ENCODE measurements around the gene PLXNB3. TPM values are rescaled to one million over a fixed set of nuclear protein-coding genes. Genes with fewer than 3 reads are reported as not detected.

The PLXNB3 gene
- total and polyA plus RNA-seq, 2 donors (not counting 1 experiment from before 2014, with no cell fraction given) = 0.25 TPM; not detected in 1

- Histone ChIP-seq H3K27ac (ENCODE audit: low read length in 2 of 2) (no peak overlapping the region), H4K20me1 (ENCODE audit: control insufficient read depth, insufficient read depth, low read length, poor library complexity, severe bottlenecking) (no peaks in the 10 kb centered on the region), H3K79me2 (ENCODE audit: control insufficient read depth, insufficient read depth, low read length) (no peaks in the 10 kb centered on the region), H3K9me3 (ENCODE audit: control extremely low read depth in 1 of 3, control insufficient read depth in 2 of 3, insufficient read depth in 1 of 3, low read length in 2 of 3) (no peaks in the 10 kb centered on the region), H2AFZ (ENCODE audit: insufficient read depth, low read depth, low read length, poor library complexity, severe bottlenecking) (no peak overlapping the region), H3K9ac (ENCODE audit: low read length) (no peak overlapping the region), H3K4me2 (replicated peaks; ENCODE audit: low read depth, low read length, poor library complexity, severe bottlenecking) (no peak overlapping the region), H3K4me1 (ENCODE audit: control insufficient read depth in 2 of 2, insufficient read depth in 2 of 2, low read length in 2 of 2) (peaks cover 4 to 19% of the 10 kb centered on the region in 2 donors), H3K36me3 (replicated peaks in 1 of 2; ENCODE audit: control extremely low read depth in 1 of 2, control insufficient read depth in 1 of 2, extremely low read depth in 1 of 2, insufficient read depth in 2 of 2, low read length in 1 of 2) (no peaks in the 10 kb centered on the region), H3K4me3 (ENCODE audit: control extremely low read depth in 1 of 5, extremely low read depth in 1 of 5, insufficient read depth in 1 of 5, low read depth in 2 of 5, low read length in 4 of 5) (no peak overlapping the region), H3K27me3 (replicated peaks in 1 of 4; ENCODE audit: control extremely low read depth in 1 of 4, control insufficient read depth in 3 of 4, insufficient read depth in 4 of 4, low read length in 3 of 4) (peaks cover 0 to 26% (median 4%) of the 10 kb centered on the region in 4 experiments)
- H3K27me3 Mint-ChIP-seq = peaks cover 23% of the 10 kb centered on the region
- no peak overlapping the region for H3K27ac Mint-ChIP-seq
- TF ChIP-seq, protein P1, sequence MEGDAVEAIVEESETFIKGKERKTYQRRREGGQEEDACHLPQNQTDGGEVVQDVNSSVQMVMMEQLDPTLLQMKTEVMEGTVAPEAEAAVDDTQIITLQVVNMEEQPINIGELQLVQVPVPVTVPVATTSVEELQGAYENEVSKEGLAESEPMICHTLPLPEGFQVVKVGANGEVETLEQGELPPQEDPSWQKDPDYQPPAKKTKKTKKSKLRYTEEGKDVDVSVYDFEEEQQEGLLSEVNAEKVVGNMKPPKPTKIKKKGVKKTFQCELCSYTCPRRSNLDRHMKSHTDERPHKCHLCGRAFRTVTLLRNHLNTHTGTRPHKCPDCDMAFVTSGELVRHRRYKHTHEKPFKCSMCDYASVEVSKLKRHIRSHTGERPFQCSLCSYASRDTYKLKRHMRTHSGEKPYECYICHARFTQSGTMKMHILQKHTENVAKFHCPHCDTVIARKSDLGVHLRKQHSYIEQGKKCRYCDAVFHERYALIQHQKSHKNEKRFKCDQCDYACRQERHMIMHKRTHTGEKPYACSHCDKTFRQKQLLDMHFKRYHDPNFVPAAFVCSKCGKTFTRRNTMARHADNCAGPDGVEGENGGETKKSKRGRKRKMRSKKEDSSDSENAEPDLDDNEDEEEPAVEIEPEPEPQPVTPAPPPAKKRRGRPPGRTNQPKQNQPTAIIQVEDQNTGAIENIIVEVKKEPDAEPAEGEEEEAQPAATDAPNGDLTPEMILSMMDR (IDR thresholded peaks at IDR 0.05) = no peak
- ChIA-PET CTCF (no interaction called here), POLR2A (no interaction called here)
- intact Hi-C loops (cut with micrococcal nuclease) = no loop called here
- DNase-seq (no peak), ATAC-seq (ENCODE audit: low read depth) (no peak)
- no peaks in the 10 kb centered on the region for H3K9me3 Mint-ChIP-seq (ENCODE audit: insufficient read depth)
- peaks cover 13% of the 10 kb centered on the region for H3K4me1 Mint-ChIP-seq
- WGBS (ENCODE audit: insufficient coverage) = 44% methylated on average over 14 of the region's 19 CpGs
- no peak overlapping the region for H3K4me3 Mint-ChIP-seq
Measured at GRCh38 chrX:153814591-153815315, 50.7 kb downstream of the PLXNB3 start.

- Histone ChIP-seq H3K9ac (ENCODE audit: low read length) (no peak overlapping the region), H3K27ac (ENCODE audit: low read length in 2 of 2) (no peak overlapping the region), H3K4me3 (ENCODE audit: control extremely low read depth in 1 of 5, extremely low read depth in 1 of 5, insufficient read depth in 1 of 5, low read depth in 2 of 5, low read length in 4 of 5) (no peak overlapping the region), H3K9me3 (ENCODE audit: control extremely low read depth in 1 of 3, control insufficient read depth in 2 of 3, insufficient read depth in 1 of 3, low read length in 2 of 3) (no peaks in the 10 kb centered on the region), H3K79me2 (ENCODE audit: control insufficient read depth, insufficient read depth, low read length) (no peaks in the 10 kb centered on the region), H3K27me3 (replicated peaks in 1 of 4; ENCODE audit: control extremely low read depth in 1 of 4, control insufficient read depth in 3 of 4, insufficient read depth in 4 of 4, low read length in 3 of 4) (peaks cover 0 to 35% (median 4%) of the 10 kb centered on the region in 4 experiments), H4K20me1 (ENCODE audit: control insufficient read depth, insufficient read depth, low read length, poor library complexity, severe bottlenecking) (no peaks in the 10 kb centered on the region), H3K36me3 (replicated peaks in 1 of 2; ENCODE audit: control extremely low read depth in 1 of 2, control insufficient read depth in 1 of 2, extremely low read depth in 1 of 2, insufficient read depth in 2 of 2, low read length in 1 of 2) (no peaks in the 10 kb centered on the region), H3K4me2 (replicated peaks; ENCODE audit: low read depth, low read length, poor library complexity, severe bottlenecking) (no peak overlapping the region), H2AFZ (ENCODE audit: insufficient read depth, low read depth, low read length, poor library complexity, severe bottlenecking) (no peak overlapping the region), H3K4me1 (ENCODE audit: control insufficient read depth in 2 of 2, insufficient read depth in 2 of 2, low read length in 2 of 2) (peaks cover 4 to 23% of the 10 kb centered on the region in 2 donors)
- H3K9me3 Mint-ChIP-seq (ENCODE audit: insufficient read depth) = no peaks in the 10 kb centered on the region
- TF ChIP-seq, protein P1 (IDR thresholded peaks at IDR 0.05) = peak; percentile 9
- TF ChIP-seq EZH2 (IDR thresholded peaks at IDR 0.05; ENCODE audit: borderline replicate concordance, insufficient read depth, low read depth, low read length, poor library complexity, severe bottlenecking) = no peak
- no peak overlapping the region for H3K4me3 Mint-ChIP-seq
- H3K27me3 Mint-ChIP-seq = peaks cover 18% of the 10 kb centered on the region
- CTCF ChIA-PET = no interaction called here
- 59% methylated on average over 8 of the region's 25 CpGs for WGBS (ENCODE audit: insufficient coverage)
- intact Hi-C loops (cut with micrococcal nuclease) = no loop called here
- POLR2A ChIA-PET = no interaction called here
- peaks cover 13% of the 10 kb centered on the region for H3K4me1 Mint-ChIP-seq
- ATAC-seq (ENCODE audit: low read depth) = no peak
- H3K27ac Mint-ChIP-seq = no peak overlapping the region
- no peak for DNase-seq
Measured at GRCh38 chrX:153816831-153817690, 53.0 kb downstream of the PLXNB3 start.

Data from B cell (primary cell).